Measurements from ENCODE around the gene LINS1. TPM values are rescaled to one million over a fixed set of nuclear protein-coding genes. Genes with fewer than 3 reads are reported as not detected.
A peak's percentile ranks its signal among the peaks of the same experiment; 100 is the strongest.

The LINS1 gene
- total RNA-seq, 1 donor from 2014 or later, result 15.0 TPM

DNA sequence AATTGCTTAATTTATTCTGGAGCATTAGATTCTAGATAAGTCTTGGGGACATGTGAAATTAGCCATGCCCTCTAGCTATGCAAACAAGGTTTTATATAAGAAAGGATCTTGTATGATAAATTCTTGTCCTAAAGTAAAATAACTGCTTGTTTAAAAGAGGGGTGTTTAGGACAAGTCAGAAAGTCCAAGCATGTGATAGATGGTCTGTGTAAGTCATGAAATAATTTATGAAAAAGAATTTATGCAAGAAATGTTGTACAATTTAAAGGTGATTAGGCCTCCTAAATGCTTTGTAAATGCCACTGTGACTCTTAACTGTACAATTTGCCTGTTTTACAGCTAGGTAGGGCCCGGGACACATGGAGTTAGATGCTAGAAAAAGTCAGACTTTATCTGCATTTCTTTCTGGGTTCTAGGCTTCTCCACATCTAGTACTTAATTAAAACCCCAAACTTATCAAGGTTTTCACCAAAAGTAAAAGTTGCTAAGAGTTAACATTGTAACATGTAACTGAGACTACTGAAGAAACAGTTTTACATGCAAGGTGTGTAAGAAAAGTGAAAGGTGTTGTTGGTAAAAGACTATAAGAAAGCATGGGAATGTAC is 13.2 kb downstream of the LINS1 start:
- H3K4me3 Mint-ChIP-seq (ENCODE audit: unreplicated experiment), result no peak overlapping the region
- no peaks in the 10 kb centered on the region for H3K4me1 Mint-ChIP-seq (ENCODE audit: low read depth, unreplicated experiment)
- no peak for DNase-seq
- peaks cover 52% of the 10 kb centered on the region for H3K36me3 Mint-ChIP-seq (ENCODE audit: unreplicated experiment)
- H3K27me3 Mint-ChIP-seq (ENCODE audit: unreplicated experiment), result no peaks in the 10 kb centered on the region
- H3K27ac Mint-ChIP-seq (ENCODE audit: unreplicated experiment), result no peak overlapping the region
- TF ChIP-seq, protein P1, sequence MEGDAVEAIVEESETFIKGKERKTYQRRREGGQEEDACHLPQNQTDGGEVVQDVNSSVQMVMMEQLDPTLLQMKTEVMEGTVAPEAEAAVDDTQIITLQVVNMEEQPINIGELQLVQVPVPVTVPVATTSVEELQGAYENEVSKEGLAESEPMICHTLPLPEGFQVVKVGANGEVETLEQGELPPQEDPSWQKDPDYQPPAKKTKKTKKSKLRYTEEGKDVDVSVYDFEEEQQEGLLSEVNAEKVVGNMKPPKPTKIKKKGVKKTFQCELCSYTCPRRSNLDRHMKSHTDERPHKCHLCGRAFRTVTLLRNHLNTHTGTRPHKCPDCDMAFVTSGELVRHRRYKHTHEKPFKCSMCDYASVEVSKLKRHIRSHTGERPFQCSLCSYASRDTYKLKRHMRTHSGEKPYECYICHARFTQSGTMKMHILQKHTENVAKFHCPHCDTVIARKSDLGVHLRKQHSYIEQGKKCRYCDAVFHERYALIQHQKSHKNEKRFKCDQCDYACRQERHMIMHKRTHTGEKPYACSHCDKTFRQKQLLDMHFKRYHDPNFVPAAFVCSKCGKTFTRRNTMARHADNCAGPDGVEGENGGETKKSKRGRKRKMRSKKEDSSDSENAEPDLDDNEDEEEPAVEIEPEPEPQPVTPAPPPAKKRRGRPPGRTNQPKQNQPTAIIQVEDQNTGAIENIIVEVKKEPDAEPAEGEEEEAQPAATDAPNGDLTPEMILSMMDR (IDR thresholded peaks at IDR 0.05; ENCODE audit: partially characterized antibody, unreplicated experiment), result no peak
- peaks cover 5% of the 10 kb centered on the region for H3K9me3 Mint-ChIP-seq (ENCODE audit: unreplicated experiment)

DNA sequence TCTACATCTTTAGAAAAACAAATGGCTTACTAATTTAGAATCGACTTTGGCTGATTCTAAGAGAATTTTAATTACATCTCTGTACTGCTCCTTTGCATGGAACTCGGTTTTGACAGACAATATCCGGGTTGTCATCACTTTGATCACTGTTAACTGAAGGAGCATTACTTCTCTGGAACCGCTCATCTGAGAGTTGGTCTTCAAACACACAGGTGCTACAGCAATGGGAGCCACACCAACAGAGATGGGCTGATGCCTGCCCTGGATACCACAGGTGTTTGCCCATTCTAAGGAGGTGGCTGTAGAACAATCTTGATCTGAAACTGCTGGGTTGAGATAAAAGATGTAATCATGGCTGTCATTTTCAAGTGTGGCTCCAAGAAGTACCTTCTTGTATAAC is 21.6 kb downstream of the LINS1 start:
- Mint-ChIP-seq H3K27ac (ENCODE audit: unreplicated experiment) (no peak overlapping the region), H3K4me1 (ENCODE audit: low read depth, unreplicated experiment) (no peaks in the 10 kb centered on the region), H3K9me3 (ENCODE audit: unreplicated experiment) (no peaks in the 10 kb centered on the region), H3K4me3 (ENCODE audit: unreplicated experiment) (no peak overlapping the region), H3K36me3 (ENCODE audit: unreplicated experiment) (peaks cover 24% of the 10 kb centered on the region), H3K27me3 (ENCODE audit: unreplicated experiment) (no peaks in the 10 kb centered on the region)
- DNase-seq, result no peak
- TF ChIP-seq, protein P1 (IDR thresholded peaks at IDR 0.05; ENCODE audit: partially characterized antibody, unreplicated experiment), result no peak

DNA sequence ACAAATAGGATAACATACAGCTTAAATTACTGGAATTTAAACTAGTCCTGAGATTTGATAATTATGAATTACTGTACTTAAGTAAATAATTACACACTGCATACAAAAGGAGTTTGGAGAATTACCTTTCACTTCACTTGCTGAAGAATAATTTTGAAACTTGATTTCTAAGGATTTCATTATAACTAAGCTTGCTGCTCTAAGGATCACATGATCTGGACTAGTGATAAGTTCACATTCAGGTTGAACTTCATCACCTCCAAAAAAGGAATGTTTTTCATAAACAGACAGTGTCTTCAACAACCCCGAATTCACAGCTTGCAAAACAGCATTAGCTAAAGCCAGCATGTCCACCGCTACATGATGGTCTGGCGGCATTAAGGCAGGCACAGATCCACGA is 28.5 kb downstream of the LINS1 start:
- Mint-ChIP-seq H3K4me1 (ENCODE audit: low read depth, unreplicated experiment) (no peaks in the 10 kb centered on the region), H3K36me3 (ENCODE audit: unreplicated experiment) (no peaks in the 10 kb centered on the region), H3K4me3 (ENCODE audit: unreplicated experiment) (no peak overlapping the region), H3K27me3 (ENCODE audit: unreplicated experiment) (no peaks in the 10 kb centered on the region), H3K27ac (ENCODE audit: unreplicated experiment) (no peak overlapping the region), H3K9me3 (ENCODE audit: unreplicated experiment) (no peaks in the 10 kb centered on the region)
- TF ChIP-seq, protein P1 (IDR thresholded peaks at IDR 0.05; ENCODE audit: partially characterized antibody, unreplicated experiment), result no peak
- DNase-seq, result no peak

DNA sequence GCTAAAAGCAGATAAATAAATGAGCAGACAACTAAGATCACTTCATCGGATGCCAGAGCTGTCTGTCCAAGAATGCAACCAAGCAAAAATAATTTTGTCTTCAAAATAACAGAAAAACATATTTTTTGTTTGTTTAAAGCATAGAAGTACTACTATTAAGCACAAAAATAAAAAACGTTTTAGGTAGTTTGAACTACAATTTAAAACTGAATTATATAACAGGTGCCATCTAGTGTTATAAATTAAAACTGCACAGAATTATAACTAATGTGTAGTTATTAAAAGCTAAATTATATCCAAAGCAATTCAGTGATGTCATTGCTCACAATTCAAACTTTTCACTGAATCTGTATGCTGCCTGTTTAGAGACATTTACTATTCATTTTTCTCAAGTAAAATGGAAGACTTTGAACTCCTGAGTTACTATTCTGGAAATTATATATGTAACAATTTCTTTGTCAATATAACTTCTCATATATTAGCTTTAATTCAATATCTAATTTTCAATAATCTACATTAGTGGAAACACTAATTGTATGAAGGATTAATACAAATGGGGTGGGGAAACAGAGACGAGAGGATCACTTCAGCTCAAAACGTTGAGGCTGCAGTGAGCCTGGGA is 29.5 kb downstream of the LINS1 start:
- DNase-seq, result no peak
- Mint-ChIP-seq H3K27me3 (ENCODE audit: unreplicated experiment) (no peaks in the 10 kb centered on the region), H3K27ac (ENCODE audit: unreplicated experiment) (no peak overlapping the region), H3K4me3 (ENCODE audit: unreplicated experiment) (no peak overlapping the region), H3K4me1 (ENCODE audit: low read depth, unreplicated experiment) (no peaks in the 10 kb centered on the region), H3K9me3 (ENCODE audit: unreplicated experiment) (no peaks in the 10 kb centered on the region), H3K36me3 (ENCODE audit: unreplicated experiment) (no peaks in the 10 kb centered on the region)
- TF ChIP-seq, protein P1 (IDR thresholded peaks at IDR 0.05; ENCODE audit: partially characterized antibody, unreplicated experiment), result peak; percentile 74

DNA sequence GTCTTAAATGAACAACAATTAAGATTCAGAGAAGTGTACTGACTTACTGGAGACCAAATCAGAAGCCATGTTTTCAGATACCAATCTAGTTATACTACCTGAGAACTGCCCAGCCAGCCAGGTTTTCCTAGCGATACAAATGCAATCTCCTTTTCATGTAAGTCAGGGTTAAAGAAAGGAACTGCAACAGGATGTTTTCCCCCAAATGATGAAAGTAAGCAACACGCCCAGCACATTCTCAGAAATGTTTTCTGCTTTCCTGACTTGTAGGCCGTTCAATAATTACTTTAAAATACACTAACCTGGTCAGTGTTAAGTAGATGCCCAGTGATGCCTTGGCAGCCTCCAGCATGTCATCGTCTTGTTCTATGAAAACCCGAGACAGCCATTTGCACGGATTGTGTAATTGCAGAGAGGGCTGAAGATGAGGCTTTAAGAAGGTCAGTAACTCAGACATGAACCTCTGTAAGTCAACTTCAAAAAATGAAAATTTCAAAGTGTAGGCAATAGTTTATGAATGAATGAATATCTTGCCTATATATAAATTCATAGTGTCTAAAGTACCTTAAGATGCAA is 30.3 kb downstream of the LINS1 start:
- H3K4me3 Mint-ChIP-seq (ENCODE audit: unreplicated experiment), result no peak overlapping the region
- no peaks in the 10 kb centered on the region for H3K36me3 Mint-ChIP-seq (ENCODE audit: unreplicated experiment)
- H3K27me3 Mint-ChIP-seq (ENCODE audit: unreplicated experiment), result no peaks in the 10 kb centered on the region
- DNase-seq, result no peak
- TF ChIP-seq, protein P1 (IDR thresholded peaks at IDR 0.05; ENCODE audit: partially characterized antibody, unreplicated experiment), result no peak
- no peaks in the 10 kb centered on the region for H3K4me1 Mint-ChIP-seq (ENCODE audit: low read depth, unreplicated experiment)
- no peak overlapping the region for H3K27ac Mint-ChIP-seq (ENCODE audit: unreplicated experiment)
- H3K9me3 Mint-ChIP-seq (ENCODE audit: unreplicated experiment), result no peaks in the 10 kb centered on the region

All from glutamatergic neuron (in vitro differentiated cells).